H1 (cell line): ENCODE measurements around the gene NPTN. TPM values are rescaled to one million over a fixed set of nuclear protein-coding genes. Genes with fewer than 3 reads are reported as not detected.

ENCODE experiments used
- ASH2L ChIP-seq: fragments of 200-600, 300-600 bp; sonication (generic); IDR thresholded peaks from one replicate; pipeline ENCODE4 v1.7.1; 2017; ENCODE audit warnings: low read length
- CBX8 ChIP-seq: fragments of 300-800, 300-1000 bp; sonication (generic); IDR thresholded peaks from 2 replicates; pipeline ENCODE4 v1.7.1; 2016; ENCODE audit warnings: low read depth, low read length, borderline replicate concordance
- polyA plus RNA-seq, 7 experiments: library from polyadenylated mRNA; depleted of rRNA in 3 of 7; stranded (reverse) in 5 of 7; unstranded in 2 of 7; fragments of >200 nt in 5 of 7; fragments of 200-250 nt in 2 of 7; gene quantifications; 1 replicate in 5 of 7; 2 replicates in 1 of 7; 4 replicates in 1 of 7; pipeline versions ENCODE4 v1.2.1 to v1.2.3, GENCODE V29; 2011 to 2013; ENCODE audit warnings: missing spikeins in 2 of 7, mixed read lengths in 2 of 7
- total RNA-seq: library from RNA; stranded (reverse); fragmentation: NEBNext Ultra II Directional; extraction: Animal tissue kit (Norgen Biotek cat#: 25700); gene quantifications from 2 replicates; pipeline ENCODE4 v1.2.1, GENCODE V29; 2021

Gene NPTN
- total and polyA plus RNA-seq, 2 of the 8 experiments (the other 6 are each of a cell fraction or from before 2014, with no cell fraction given): 67.0 to 113 TPM

GRCh38 chr15:73594109-73594508, 39.1 kb downstream of the NPTN start (continued):
- TF ChIP-seq ASH2L (no peak), CBX8 (no peak)
